ENCODE measurements around the gene GABRR3. TPM values are rescaled to one million over a fixed set of nuclear protein-coding genes. Genes with fewer than 3 reads are reported as not detected.

GABRR3 gene
- total and polyA plus RNA-seq, 2 experiments from 2014 or later = not detected

- H3K4me1 ChIP-seq (ENCODE audit: insufficient read depth) = peaks cover 12% of the 10 kb centered on the region
- WGBS (ENCODE audit: low lambda C conversion rate, missing lambda C conversion rate) = 84% methylated on average over 2 of the region's 2 CpGs
- H3K27ac ChIP-seq = no peak overlapping the region
- no peaks in the 10 kb centered on the region for H4K20me1 ChIP-seq (ENCODE audit: insufficient read depth, poor library complexity, severe bottlenecking)
- H3K4me3 ChIP-seq = no peak overlapping the region
- DNase-seq (ENCODE audit: low spot score) = no peak
- H2AFZ ChIP-seq = no peak overlapping the region
- no peaks in the 10 kb centered on the region for H3K79me2 ChIP-seq
- TF ChIP-seq EZH2 (IDR thresholded peaks at IDR 0.05; ENCODE audit: borderline replicate concordance) (no peak), EZH2phosphoT487 (IDR thresholded peaks at IDR 0.05; ENCODE audit: low read depth, severe bottlenecking, unreplicated experiment) (no peak)
- TF ChIP-seq, protein P1, sequence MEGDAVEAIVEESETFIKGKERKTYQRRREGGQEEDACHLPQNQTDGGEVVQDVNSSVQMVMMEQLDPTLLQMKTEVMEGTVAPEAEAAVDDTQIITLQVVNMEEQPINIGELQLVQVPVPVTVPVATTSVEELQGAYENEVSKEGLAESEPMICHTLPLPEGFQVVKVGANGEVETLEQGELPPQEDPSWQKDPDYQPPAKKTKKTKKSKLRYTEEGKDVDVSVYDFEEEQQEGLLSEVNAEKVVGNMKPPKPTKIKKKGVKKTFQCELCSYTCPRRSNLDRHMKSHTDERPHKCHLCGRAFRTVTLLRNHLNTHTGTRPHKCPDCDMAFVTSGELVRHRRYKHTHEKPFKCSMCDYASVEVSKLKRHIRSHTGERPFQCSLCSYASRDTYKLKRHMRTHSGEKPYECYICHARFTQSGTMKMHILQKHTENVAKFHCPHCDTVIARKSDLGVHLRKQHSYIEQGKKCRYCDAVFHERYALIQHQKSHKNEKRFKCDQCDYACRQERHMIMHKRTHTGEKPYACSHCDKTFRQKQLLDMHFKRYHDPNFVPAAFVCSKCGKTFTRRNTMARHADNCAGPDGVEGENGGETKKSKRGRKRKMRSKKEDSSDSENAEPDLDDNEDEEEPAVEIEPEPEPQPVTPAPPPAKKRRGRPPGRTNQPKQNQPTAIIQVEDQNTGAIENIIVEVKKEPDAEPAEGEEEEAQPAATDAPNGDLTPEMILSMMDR (IDR thresholded peaks at IDR 0.05; ENCODE audit: poor library complexity) = no peak
- H3K36me3 ChIP-seq (replicated peaks; ENCODE audit: insufficient read depth, low read depth) = no peaks in the 10 kb centered on the region
- no peak overlapping the region for H3K4me2 ChIP-seq
- H3K9me3 ChIP-seq (ENCODE audit: low read depth) = no peaks in the 10 kb centered on the region
- H3K9me2 ChIP-seq (replicated peaks; ENCODE audit: insufficient read depth) = no peaks in the 10 kb centered on the region
- H3K27me3 ChIP-seq = no peaks in the 10 kb centered on the region
Measured at GRCh38 chr3:98008855-98009254, 26.3 kb downstream of the GABRR3 start.

DNA sequence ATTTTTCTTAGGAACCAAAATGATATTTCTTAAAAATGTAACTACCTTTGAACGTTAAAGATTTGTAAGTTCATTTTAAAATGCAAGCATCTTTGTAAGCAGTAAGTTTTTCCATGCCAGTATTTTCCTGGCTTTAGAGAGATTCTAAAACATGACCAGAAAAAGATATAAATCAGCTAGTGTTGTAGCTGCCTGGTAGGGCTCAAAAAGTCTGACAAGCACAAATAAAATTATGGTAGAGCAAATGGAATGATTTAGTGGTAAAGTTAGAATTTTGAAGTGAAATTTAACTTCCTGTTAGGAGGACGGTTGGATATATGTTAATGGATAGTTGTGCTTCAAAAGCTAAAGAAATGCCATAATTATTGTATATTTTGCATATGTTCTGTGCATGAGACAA is 29.7 kb downstream of the GABRR3 start:
- Histone ChIP-seq H2AFZ (no peak overlapping the region), H3K27ac (no peak overlapping the region), H4K20me1 (ENCODE audit: insufficient read depth, poor library complexity, severe bottlenecking) (no peaks in the 10 kb centered on the region), H3K9me2 (replicated peaks; ENCODE audit: insufficient read depth) (no peaks in the 10 kb centered on the region), H3K79me2 (no peaks in the 10 kb centered on the region), H3K4me3 (no peak overlapping the region), H3K4me1 (ENCODE audit: insufficient read depth) (no peaks in the 10 kb centered on the region), H3K36me3 (replicated peaks; ENCODE audit: insufficient read depth, low read depth) (no peaks in the 10 kb centered on the region), H3K4me2 (no peak overlapping the region), H3K9me3 (ENCODE audit: low read depth) (no peaks in the 10 kb centered on the region), H3K27me3 (no peaks in the 10 kb centered on the region)
- DNase-seq (ENCODE audit: low spot score) = no peak
- WGBS (ENCODE audit: low lambda C conversion rate, missing lambda C conversion rate) = 79% methylated on average over 2 of the region's 2 CpGs
- TF ChIP-seq EZH2phosphoT487 (IDR thresholded peaks at IDR 0.05; ENCODE audit: low read depth, severe bottlenecking, unreplicated experiment) (no peak), EZH2 (IDR thresholded peaks at IDR 0.05; ENCODE audit: borderline replicate concordance) (no peak)
- TF ChIP-seq, protein P1 (IDR thresholded peaks at IDR 0.05; ENCODE audit: poor library complexity) = no peak

- Histone ChIP-seq H3K27me3 (no peaks in the 10 kb centered on the region), H3K36me3 (replicated peaks; ENCODE audit: insufficient read depth, low read depth) (no peaks in the 10 kb centered on the region), H3K4me1 (ENCODE audit: insufficient read depth) (no peaks in the 10 kb centered on the region), H3K27ac (no peak overlapping the region), H3K4me2 (no peak overlapping the region), H4K20me1 (ENCODE audit: insufficient read depth, poor library complexity, severe bottlenecking) (no peaks in the 10 kb centered on the region), H2AFZ (no peak overlapping the region), H3K79me2 (no peaks in the 10 kb centered on the region), H3K4me3 (no peak overlapping the region), H3K9me2 (replicated peaks; ENCODE audit: insufficient read depth) (no peaks in the 10 kb centered on the region), H3K9me3 (ENCODE audit: low read depth) (no peaks in the 10 kb centered on the region)
- no peak for DNase-seq (ENCODE audit: low spot score)
- WGBS (ENCODE audit: low lambda C conversion rate, missing lambda C conversion rate) = 90% methylated on average over 3 of the region's 3 CpGs
- TF ChIP-seq EZH2 (IDR thresholded peaks at IDR 0.05; ENCODE audit: borderline replicate concordance) (no peak), EZH2phosphoT487 (IDR thresholded peaks at IDR 0.05; ENCODE audit: low read depth, severe bottlenecking, unreplicated experiment) (no peak)
Measured at GRCh38 chr3:98004721-98005120, 30.4 kb downstream of the GABRR3 start.

DNA sequence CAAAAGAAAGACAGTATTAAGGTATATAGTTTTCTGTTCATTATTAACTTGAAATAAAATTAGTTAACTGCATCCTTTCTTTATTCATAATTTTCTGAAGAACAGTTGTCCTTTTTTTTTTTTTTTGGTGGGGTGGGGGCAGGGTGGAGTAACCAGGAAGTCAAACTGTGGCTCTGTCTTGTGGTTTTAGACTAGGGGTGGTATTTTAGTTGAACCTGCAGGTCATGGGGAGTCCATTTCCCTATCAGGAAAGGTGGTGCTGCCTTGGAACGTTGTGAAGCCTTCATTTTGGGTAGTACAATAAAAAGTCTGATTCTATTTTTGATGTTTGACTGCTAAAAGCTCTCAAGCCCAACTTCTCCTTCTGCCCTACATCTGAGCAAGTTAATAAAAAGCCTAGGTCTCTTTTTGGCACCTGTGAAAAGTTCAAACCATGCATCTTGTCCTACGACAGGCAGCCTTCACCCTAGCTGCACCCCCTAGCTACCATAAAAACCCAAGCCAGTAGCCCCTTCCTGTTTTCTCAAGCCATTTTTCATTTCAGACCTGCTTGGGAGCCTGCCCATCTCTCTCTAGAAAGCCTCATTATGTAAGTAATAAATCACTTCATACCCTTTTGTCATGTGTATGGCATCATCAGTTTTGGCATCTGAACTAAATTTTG is 31.7 kb downstream of the GABRR3 start:
- WGBS (ENCODE audit: low lambda C conversion rate, missing lambda C conversion rate) = 80% methylated on average over 2 of the region's 2 CpGs
- Histone ChIP-seq H3K27ac (no peak overlapping the region), H3K79me2 (no peaks in the 10 kb centered on the region), H3K4me1 (ENCODE audit: insufficient read depth) (no peaks in the 10 kb centered on the region), H3K9me2 (replicated peaks; ENCODE audit: insufficient read depth) (no peaks in the 10 kb centered on the region), H3K4me3 (no peak overlapping the region), H4K20me1 (ENCODE audit: insufficient read depth, poor library complexity, severe bottlenecking) (no peaks in the 10 kb centered on the region), H2AFZ (no peak overlapping the region), H3K9me3 (ENCODE audit: low read depth) (no peaks in the 10 kb centered on the region), H3K4me2 (no peak overlapping the region), H3K36me3 (replicated peaks; ENCODE audit: insufficient read depth, low read depth) (no peaks in the 10 kb centered on the region), H3K27me3 (no peaks in the 10 kb centered on the region)
- TF ChIP-seq EZH2 (IDR thresholded peaks at IDR 0.05; ENCODE audit: borderline replicate concordance) = no peak
- TF ChIP-seq EZH2phosphoT487 (IDR thresholded peaks at IDR 0.05; ENCODE audit: low read depth, severe bottlenecking, unreplicated experiment) = no peak
- TF ChIP-seq, protein P1 (IDR thresholded peaks at IDR 0.05; ENCODE audit: poor library complexity) = no peak
- DNase-seq (ENCODE audit: low spot score) = no peak
